ENCODE measurements around the gene FNDC4. TPM values are rescaled to one million over a fixed set of nuclear protein-coding genes. Genes with fewer than 3 reads are reported as not detected.
A peak's percentile ranks its signal among the peaks of the same experiment; 100 is the strongest.

The FNDC4 gene
- total and polyA plus RNA-seq, 2 experiments from 2014 or later, result 43.4 to 53.4 TPM

DNA sequence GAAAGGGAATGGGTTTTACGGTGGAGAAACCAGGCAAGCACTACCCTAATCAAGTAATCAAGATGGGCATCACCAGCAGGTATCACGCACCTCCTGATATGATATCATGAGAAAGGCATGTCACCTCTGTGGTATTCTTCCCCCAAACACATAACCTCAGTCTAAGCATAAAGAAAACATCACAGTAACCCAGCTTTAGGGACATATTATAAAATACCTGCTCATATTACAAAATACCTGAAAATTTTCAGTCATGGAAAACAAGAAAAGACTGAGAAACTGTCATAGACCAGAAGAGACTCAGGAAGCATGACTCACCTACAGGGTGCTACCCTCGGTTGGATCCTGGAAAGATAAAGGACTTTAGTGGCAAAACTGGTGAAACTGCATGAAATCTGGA, 32.2 kb upstream of the FNDC4 start:
- H3K36me3 ChIP-seq, result no peaks in the 10 kb centered on the region
- H3K4me3 ChIP-seq, result no peak overlapping the region
- no peak overlapping the region for H3K27ac ChIP-seq
- H3K4me1 ChIP-seq (ENCODE audit: low read depth), result no peaks in the 10 kb centered on the region
- TF ChIP-seq, protein P1, sequence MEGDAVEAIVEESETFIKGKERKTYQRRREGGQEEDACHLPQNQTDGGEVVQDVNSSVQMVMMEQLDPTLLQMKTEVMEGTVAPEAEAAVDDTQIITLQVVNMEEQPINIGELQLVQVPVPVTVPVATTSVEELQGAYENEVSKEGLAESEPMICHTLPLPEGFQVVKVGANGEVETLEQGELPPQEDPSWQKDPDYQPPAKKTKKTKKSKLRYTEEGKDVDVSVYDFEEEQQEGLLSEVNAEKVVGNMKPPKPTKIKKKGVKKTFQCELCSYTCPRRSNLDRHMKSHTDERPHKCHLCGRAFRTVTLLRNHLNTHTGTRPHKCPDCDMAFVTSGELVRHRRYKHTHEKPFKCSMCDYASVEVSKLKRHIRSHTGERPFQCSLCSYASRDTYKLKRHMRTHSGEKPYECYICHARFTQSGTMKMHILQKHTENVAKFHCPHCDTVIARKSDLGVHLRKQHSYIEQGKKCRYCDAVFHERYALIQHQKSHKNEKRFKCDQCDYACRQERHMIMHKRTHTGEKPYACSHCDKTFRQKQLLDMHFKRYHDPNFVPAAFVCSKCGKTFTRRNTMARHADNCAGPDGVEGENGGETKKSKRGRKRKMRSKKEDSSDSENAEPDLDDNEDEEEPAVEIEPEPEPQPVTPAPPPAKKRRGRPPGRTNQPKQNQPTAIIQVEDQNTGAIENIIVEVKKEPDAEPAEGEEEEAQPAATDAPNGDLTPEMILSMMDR (IDR thresholded peaks at IDR 0.05; ENCODE audit: low read depth, low read length), result no peak
- H3K27me3 ChIP-seq, result no peaks in the 10 kb centered on the region
- H3K9me3 ChIP-seq (ENCODE audit: low read depth), result no peaks in the 10 kb centered on the region
- peak in 1 of 2 donors; percentile 6 for DNase-seq (ENCODE audit: low read depth in 1 of 2, low spot score in 1 of 2)

DNA sequence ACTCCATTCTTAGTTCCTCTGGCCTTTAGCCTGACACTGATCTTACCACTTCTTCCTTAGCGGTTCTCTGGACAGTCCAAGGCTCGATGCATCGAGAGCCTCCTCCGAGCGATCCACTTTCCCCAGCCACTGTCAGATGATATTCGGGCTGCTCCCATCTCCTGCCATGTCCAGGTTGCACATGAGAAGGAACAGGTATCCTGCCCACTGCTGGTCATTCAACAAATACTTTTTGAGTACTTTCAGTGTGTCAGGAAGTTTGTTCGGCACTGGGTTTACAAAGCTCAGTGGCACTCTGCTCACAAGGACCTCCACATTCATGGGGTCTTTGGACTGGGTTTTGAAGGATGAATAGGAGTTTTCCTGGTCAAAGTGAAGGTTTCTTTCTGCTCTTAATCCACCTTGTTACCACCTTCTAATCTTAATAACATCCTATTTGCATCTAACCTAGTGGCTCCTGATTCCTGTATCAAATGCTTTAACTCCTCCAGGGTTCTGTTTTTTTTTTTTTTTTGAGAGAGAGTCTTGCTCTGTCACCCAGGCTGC, 27.5 kb upstream of the FNDC4 start:
- TF ChIP-seq, protein P1 (IDR thresholded peaks at IDR 0.05; ENCODE audit: low read depth, low read length), result no peak
- DNase-seq (ENCODE audit: low read depth in 1 of 2, low spot score in 1 of 2), result no peak
- no peaks in the 10 kb centered on the region for H3K36me3 ChIP-seq
- H3K4me3 ChIP-seq, result no peak overlapping the region
- no peak overlapping the region for H3K27ac ChIP-seq
- no peaks in the 10 kb centered on the region for H3K4me1 ChIP-seq (ENCODE audit: low read depth)
- no peaks in the 10 kb centered on the region for H3K27me3 ChIP-seq
- no peaks in the 10 kb centered on the region for H3K9me3 ChIP-seq (ENCODE audit: low read depth)

DNA sequence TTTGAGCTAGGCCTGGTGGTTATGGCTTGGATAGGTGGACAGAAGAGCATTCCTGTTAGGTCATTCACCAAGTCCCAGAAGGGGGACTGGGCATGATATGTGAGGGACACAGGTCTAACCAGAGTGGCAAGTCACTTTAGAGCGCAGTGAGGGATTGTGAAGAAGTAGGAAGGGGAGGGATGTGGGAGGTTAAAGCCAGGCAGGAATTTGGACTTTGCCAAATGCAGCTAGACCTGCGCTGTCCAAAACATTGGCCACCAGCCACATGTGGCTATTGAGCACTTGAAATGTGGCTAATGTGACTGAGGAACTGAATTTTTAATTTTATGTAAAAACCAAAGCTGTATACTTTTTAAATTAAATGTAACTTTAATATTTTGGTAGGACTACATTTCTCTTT, 25.3 kb upstream of the FNDC4 start:
- no peak for DNase-seq (ENCODE audit: low read depth in 1 of 2, low spot score in 1 of 2)
- TF ChIP-seq, protein P1 (IDR thresholded peaks at IDR 0.05; ENCODE audit: low read depth, low read length), result no peak
- Histone ChIP-seq H3K9me3 (ENCODE audit: low read depth) (no peaks in the 10 kb centered on the region), H3K4me3 (no peak overlapping the region), H3K27me3 (no peaks in the 10 kb centered on the region), H3K4me1 (ENCODE audit: low read depth) (no peaks in the 10 kb centered on the region), H3K36me3 (no peaks in the 10 kb centered on the region), H3K27ac (no peak overlapping the region)

DNA sequence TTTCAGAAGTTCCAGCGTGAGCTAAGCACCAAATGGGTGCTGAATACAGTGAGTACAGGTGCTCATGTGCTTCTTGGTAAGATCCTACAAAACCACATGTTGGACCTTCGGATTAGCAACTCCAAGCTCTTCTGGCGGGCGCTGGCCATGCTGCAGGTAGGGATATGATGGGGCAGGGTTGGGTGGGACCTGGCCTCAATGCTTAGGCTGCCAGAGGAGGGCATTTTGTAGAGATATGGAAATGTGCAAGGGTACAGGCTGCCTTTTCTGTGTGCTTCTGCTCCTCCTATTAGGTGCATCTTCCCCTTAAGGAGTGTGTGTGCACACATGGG, 23.7 kb upstream of the FNDC4 start:
- no peaks in the 10 kb centered on the region for H3K36me3 ChIP-seq
- TF ChIP-seq, protein P1 (IDR thresholded peaks at IDR 0.05; ENCODE audit: low read depth, low read length), result no peak
- H3K27me3 ChIP-seq, result no peaks in the 10 kb centered on the region

DNA sequence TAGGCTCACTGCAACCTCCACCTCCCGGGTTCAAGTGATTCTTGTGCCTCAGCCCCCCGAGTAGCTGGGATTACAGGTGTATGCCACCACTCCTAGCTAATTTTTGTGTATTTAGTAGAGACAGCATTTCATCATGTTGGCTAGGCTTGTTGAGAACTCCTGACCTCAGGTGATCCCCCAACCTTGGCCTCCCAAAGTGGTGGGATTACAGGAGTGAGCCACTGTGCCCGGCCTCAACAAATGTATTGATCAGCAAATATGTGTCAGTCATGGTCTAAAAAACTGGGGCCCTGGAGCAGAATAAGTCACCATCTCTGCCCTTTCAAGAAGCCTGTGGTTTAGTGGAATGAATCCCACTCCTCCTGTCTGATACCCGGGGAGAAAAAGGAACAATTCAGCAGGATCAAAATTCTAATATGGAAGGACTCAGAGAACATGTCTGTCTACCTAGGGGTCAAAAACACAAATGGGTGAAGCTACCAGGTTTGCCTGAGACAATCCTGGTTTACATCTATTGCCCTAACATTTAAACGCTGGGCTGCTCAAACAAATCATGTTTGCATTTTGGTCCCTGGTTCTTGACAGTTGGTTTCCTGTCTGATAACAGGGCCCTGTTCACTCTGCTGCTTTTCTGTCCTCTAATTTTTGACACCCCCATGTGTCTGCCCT, 23.2 kb upstream of the FNDC4 start:
- Histone ChIP-seq H3K4me3 (no peak overlapping the region), H3K4me1 (ENCODE audit: low read depth) (no peaks in the 10 kb centered on the region)

More for the DNA sequence above, 23.7 kb upstream of the FNDC4 start:
- DNase-seq (ENCODE audit: low read depth in 1 of 2, low spot score in 1 of 2), result no peak
- Histone ChIP-seq H3K4me1 (ENCODE audit: low read depth) (no peaks in the 10 kb centered on the region), H3K27ac (no peak overlapping the region), H3K9me3 (ENCODE audit: low read depth) (no peaks in the 10 kb centered on the region), H3K4me3 (no peak overlapping the region)

More for the DNA sequence above, 23.2 kb upstream of the FNDC4 start:
- no peaks in the 10 kb centered on the region for H3K9me3 ChIP-seq (ENCODE audit: low read depth)
- H3K27ac ChIP-seq, result no peak overlapping the region
- no peak for DNase-seq (ENCODE audit: low read depth in 1 of 2, low spot score in 1 of 2)
- TF ChIP-seq, protein P1 (IDR thresholded peaks at IDR 0.05; ENCODE audit: low read depth, low read length), result no peak
- no peaks in the 10 kb centered on the region for H3K36me3 ChIP-seq
- no peaks in the 10 kb centered on the region for H3K27me3 ChIP-seq

All from cardiac muscle cell (in vitro differentiated cells and primary cell).